Hindlimb muscle (tissue), 1 donor: ENCODE results near the gene SLC6A18. TPM values are rescaled to one million over a fixed set of nuclear protein-coding genes. Genes with fewer than 3 reads are reported as not detected.
"Not testable (repeated sequence)": the region's sequence is repeated elsewhere in the genome, so short reads cannot be mapped to it uniquely, and the experiment has no call there.

Experiments used
- DNase-seq: peaks from one replicate; pipeline ENCODE4 v3.0.0-alpha.2; 2013
- polyA plus RNA-seq: library from polyadenylated mRNA; unstranded; fragments of 120-200 nt; gene quantifications from one replicate; pipeline ENCODE4 v1.2.1, GENCODE V29; 2013; ENCODE audit not compliant: insufficient read length

The SLC6A18 gene
- polyA plus RNA-seq, 1 donor: not detected

DNA sequence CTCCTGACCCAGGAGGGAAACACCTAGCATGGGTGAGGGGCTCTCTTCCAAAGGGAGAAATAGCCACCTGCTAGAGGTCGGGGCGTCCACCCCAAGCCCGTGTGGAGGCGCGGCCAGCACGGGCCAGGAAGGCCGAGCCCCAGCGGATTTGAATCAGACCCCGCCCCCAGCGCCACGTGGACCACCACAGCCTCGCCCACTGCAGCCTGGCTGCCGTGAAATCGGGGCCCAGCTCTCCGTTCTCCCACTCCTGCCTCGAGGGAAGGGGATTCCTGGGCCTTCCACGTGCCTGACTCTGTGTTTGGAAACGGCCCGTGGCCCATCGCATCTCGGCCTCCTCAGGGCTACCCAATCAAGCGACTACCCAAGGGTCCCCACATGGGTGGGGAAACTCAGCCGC, 31.6 kb downstream of the SLC6A18 start:
- DNase-seq: no peak

DNA sequence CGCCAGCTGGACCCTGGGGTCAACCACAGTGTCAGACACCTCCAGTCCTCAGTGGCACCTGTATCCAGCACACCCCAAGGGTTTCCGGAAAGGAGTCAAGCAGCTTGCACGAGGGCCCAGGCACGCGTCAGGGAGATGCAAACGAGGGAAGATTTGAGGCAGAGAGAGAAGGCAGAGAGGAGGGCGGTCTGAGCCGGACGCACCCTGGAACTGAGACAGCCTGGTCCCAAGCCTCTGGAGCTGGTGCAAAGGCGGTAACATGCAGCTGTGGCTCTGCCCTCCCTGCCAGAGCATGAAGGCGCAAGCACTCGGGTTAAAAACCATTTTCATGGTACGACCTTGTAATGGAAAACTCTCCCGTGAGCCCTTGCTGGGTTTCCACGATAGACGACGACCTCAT, 32.2 kb downstream of the SLC6A18 start:
- no peak for DNase-seq

DNA sequence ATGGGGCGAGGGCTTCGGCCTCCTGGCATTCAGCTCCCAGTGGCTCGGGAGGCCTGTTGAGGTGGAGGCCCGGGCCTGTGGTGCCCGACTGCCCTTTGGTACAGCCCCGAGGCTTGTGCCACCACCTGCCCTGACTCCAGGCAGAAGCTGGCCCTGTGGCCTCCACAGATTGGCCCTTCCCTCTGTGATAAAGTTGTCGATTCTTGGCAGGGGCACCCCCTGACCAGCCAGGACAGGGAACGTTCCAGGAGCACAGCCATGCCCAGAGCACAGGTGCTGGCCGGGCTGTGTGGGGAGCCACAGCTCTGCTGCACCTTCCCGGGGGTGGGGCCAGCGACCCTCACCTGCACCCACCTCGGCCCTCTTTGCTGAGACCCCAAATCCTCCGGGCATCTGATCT, 32.7 kb downstream of the SLC6A18 start:
- DNase-seq: no peak

DNA sequence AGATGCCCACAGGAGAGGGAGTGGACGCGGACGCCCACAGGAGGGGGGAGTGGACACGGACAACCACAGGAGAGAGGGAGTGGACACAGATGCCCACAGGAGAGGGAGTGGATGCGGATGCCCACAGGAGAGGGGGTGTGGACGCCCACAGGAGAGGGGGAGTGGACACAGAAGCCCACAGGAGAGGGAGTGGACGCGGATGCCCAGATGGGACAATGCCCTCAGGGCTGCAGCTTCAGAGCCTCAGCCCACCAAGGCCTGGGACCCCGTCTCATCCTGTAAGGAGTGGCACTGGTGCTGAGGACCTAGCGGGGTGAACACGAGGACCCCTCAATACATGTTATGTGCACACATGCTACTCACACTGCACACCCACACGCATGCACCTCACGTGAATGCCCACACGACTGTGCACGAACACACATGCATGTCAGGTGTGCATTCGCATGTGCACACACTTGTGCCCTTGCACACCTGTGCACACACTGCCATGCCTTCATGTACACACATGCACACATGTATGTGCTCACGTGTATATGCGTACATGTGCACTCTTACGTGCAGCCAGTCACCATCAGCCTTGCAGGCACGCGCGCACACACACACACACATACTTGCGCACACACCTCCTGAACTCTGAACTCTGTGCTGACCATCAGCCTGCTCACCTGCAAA, 34.8 kb downstream of the SLC6A18 start:
- no peak for DNase-seq

DNA sequence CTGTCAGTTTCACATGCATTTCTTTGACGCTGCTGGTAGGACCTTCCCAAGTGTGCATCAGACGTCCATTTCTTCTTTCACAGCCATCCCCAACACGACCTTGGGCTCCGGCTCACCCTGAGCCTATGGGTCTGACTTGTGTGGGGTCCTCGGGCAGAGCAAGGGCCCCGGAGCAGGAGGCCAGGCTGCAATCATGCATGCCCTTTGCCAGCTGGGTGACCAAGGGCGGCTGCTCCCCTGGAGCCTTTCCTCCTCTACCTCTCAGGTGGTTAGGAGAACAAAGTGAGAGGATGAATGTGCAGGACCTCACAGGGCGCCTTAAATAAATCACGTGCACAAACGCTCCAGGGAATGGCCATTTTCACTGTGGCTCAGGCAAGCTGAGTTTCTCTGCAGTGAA, 36.5 kb downstream of the SLC6A18 start:
- DNase-seq: no peak

DNA sequence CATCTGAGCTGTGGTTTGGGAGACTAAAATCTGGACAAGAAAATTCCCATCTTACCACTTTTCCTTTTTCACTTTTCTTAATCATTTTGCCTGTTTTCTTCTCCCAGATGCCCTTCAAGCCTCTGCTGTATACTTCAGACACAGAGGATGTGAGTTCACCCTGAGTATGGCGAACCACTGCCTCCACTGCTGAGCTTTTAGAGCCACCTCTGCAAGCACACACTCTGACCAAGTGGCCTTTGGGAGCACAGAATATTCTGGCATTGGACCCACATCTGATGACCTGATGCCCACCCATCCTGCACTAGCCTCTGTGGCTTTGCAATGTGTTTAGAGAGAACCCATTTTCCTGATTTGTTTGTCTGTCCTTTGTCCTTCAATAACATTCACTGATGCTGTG, 37.2 kb downstream of the SLC6A18 start:
- no peak for DNase-seq

DNA sequence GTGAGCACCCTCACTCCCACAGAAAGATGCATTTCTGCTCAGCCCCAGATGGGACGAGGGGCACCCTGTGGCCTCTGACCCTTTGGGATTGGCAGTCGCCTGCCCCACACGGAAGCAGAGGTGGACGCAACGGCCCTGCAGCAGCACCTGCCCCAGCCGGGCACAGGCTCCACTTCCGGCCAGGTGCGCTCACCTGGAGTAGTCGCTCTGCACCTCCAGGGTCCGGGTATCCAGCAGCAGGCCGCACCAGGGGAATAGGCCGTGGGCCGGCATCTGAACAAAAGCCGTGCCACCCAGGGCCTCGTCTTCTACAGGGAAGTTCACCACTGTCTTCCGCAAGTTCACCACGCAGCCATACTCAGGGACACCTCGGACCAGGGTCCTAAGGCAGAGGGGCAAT, 39.0 kb downstream of the SLC6A18 start:
- DNase-seq: no peak

DNA sequence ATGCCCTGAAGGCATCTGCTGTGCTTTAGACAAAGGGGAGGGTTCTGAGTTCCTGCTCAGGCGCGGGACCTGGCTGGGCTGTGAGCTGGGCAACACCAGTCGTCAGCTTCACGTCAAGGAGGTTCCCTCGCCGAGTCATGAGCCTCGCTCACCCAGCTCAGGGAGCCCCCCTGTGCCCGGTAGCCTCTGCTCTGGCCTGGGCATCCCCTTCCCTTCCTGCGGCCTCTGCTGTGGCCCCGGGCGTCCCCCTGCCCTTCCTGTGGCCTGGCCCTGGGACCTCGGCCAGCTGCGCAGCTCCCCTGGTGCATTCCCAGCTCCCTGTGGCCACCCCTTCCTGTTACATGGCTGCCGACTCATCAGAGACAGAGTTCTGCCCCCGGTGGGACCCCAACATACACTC, 39.8 kb downstream of the SLC6A18 start:
- no peak for DNase-seq

DNA sequence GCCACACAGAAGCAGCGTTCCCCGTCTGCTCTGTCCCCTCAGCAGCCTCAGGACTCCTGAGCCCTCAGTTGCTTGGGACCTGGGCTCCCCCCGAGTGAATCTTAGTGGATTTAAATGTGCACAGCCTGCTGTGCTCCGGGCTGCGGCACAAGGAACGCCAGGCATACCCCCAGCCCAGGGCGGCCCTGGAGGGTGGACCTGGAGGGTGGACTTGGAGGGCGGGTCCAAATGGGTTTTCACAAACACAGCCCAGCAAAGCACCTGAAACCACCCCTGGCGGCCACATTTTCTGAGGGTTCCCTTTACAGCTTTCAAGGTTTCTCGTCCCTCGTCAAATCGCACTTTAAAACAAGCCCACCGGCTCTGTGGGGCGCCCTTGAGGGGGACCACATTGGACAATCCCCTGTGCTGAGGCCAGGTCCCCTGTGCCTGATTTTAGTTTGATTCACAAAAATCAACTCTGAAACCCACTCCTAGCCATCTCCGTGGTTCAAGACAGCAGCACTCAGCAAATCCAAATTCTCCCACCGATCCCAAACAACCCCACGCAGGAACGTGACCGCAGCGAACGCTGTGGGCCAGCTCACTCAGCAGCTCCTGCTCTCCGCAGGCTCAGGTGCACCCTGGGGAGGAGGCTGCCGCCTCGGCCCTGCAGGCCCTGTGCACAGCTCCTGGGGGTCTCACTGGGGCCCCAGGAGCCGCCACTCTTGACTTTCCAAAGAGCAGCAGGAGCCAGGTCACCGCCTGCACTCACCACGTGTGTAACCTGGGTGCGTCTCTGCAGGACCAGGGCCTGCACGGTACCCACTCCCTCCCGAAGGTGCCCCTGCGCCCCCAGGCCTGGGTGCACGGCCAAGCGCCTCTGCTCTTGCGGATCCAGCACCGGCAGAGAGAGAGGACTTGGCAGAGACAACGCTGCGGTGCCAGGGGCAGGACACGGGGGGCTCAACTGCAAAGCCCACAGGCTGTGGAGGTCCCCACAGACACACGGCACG, 40.6 kb downstream of the SLC6A18 start:
- no peak for DNase-seq

DNA sequence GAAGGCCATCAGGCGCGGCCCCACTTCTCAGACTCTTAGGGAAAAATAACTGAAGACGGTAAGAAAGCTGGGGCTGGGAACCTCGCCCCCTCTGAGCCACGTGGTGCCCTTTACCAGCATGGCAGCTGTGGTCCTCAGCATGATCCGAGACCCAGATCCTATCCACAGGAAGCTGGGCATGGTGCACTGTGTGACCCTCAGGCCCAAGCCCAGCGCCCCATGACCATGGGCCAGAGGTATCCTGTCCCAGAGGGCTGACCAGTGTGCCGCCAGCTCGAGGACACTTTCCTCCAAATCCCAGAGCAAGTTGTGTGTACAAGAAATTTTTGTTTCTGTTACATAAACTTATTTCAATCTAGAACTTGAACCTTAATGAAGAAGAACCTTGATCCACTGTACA, 41.6 kb downstream of the SLC6A18 start:
- DNase-seq: no peak

DNA sequence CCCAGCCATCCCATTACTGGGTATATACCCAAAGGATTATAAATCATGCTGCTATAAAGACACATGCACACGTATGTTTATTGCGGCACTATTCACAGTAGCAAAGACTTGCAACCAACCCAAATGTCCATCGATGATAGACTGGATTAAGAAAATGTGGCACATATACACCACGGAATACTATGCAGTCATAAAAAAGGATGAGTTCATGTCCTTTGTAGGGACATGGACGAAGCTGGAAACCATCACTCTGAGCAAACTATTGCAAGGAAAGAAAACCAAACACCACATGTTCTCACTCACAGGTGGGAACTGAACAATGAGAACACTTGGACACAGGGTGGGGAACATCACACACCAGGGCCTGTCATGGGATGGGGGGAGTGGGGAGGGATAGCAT, 42.3 kb downstream of the SLC6A18 start:
- not testable (repeated sequence) for DNase-seq

DNA sequence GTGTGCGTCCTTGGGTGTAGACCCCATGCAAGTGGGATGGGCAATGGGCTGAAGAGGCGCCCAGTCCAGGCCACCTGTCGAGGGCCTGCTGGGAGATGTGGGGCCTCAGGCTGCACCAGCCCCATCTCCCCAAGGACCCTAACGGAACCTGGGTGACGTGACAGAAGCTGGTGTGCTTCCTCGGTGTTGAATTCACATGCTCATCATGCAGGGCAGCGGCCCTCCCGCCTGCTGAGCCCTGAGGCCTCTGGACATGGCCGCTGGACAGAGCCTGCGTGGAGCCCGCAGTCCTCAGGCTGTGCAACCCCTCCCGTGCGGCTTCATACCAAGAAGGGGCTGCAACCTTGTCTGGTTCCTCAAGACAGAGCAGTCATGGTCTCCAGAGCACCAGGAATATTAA, 42.9 kb downstream of the SLC6A18 start:
- DNase-seq: no peak

DNA sequence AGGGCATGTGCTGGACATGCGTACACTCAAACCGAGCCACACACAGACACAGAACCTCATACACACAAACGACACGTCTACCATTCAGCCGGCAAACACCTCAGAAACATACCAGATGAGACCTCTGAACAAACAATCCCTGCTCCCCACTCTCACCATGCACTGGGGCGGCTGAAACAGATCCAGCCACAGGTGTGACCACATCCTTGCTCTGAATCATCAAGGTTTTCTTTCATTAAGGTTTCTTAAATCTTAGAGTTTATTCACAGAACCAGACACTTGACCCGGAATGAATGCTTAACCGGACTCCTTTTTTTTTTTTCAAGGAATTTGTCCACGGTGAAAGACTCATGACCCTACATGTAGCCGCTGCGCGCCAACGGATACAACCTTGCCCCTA, 43.5 kb downstream of the SLC6A18 start:
- DNase-seq: no peak

DNA sequence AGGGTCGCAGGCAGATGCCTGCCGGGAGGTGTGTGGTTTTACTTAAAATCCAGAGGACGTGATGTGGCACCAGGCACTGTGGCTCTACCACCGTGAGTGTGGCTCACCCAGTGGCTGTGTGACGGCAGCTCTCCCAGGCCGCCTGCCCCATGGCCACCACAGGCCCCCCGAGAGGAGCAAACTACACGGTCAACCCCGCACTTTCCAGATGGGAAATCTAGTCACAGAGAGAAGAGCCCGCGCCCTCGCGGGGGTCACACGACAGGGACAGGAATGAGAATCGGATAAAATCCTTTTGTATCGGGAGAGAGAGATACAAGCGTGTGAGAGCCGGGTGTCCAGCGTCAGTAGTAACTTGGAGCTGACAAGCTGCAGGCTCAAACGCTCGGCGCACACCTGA, 45.2 kb downstream of the SLC6A18 start:
- DNase-seq: no peak

DNA sequence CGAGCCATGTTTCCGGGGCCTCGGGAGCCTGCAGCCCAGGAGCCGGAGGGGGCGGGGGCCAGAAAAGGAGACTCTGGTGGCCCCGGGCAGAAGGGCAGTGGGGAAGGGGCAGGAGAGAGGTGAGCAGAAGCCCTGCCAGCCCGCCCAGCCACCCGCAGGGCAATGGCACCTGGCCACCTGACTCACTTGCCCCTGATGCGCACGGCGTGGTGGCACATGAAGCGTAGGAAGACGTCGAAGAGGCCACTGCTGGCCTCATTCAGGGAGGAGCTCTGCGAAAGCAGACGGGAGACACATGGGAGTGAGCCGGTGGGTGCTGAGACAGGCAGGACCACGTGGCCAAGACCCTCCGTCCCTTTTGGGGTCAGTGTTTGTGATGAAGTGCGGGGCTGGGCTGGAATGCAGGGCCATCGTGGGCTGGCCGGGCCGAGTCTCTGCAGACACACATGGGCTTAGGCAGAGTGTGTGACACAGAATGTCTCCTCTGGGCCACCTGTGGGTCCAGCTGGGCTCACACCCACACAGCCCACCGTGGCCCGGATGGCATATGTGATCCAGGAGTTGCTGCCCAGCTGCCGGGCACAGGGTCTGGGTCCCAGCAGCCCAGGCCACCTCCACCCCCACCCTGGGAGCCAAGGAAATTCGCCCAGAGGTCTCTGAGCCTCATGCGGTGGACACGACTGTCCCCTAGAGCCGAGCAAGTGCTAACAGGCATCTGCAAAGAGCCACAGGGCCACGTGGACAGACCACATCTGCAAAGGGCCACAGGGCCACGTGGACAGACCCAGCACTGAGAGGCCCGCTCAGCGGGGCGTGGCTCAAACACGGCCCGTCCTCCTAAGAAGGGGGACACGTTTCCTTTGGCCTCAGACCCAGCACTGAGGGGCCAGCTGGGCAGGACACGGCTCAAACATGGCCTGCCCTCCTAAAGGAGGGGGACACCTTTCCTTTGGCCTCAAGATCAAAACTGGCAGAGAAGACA, 46.0 kb downstream of the SLC6A18 start:
- DNase-seq: no peak

DNA sequence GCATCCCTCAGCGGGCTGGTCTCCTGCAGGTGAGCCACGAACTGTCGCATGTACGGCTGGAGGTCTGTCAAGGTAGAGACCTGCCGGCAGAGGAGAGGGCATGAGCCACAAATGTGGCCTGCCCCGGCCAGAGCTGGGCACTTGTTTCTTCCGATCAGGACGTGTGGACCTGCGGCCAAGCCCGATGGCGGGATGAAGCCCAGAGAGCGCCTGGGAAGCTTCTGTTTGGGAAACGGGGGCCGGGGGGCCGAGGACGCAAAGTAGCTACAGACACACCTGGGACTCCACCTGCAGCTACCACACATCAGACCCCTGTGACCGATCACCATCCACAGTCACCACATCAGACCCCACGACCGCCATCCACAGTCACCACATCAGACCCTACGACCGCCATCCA, 47.0 kb downstream of the SLC6A18 start:
- no peak for DNase-seq

DNA sequence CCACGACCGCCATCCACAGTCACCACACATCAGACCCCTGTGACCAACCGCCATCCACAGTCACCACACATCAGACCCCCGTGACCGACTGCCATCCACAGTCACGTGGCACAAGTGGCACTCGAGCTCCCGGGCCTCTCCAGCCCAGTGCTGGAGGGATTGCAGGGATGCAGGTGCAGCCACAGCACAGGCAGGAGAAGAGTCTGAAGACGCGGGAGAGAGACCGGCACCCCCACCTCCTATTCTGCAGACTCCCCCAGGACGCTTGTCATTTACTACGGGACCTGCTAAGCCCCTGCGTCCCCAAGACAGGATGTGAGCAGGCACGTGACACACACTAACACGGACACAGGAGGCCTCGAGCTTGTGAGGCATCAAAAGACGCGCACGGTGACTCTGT, 48.6 kb downstream of the SLC6A18 start:
- DNase-seq: no peak

DNA sequence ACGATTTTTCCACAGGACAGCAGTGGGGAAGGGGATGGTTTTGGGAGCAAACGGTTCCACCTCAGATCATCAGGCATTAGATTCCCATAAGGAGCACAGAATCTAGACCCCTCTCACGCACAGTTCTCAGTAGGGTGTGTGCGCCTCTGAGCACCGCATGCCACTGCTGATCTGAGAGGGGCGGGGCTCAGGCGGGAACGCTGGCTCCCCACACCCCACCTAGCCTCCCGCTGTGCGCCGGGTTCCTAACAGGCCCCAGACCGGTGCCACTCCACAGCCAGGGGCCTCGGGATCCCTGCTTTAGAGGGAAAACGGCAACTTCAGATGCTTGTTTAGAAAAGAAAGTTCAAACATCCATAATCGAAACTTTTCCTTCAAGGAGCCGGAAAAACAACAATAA, 49.3 kb downstream of the SLC6A18 start:
- DNase-seq: no peak

DNA sequence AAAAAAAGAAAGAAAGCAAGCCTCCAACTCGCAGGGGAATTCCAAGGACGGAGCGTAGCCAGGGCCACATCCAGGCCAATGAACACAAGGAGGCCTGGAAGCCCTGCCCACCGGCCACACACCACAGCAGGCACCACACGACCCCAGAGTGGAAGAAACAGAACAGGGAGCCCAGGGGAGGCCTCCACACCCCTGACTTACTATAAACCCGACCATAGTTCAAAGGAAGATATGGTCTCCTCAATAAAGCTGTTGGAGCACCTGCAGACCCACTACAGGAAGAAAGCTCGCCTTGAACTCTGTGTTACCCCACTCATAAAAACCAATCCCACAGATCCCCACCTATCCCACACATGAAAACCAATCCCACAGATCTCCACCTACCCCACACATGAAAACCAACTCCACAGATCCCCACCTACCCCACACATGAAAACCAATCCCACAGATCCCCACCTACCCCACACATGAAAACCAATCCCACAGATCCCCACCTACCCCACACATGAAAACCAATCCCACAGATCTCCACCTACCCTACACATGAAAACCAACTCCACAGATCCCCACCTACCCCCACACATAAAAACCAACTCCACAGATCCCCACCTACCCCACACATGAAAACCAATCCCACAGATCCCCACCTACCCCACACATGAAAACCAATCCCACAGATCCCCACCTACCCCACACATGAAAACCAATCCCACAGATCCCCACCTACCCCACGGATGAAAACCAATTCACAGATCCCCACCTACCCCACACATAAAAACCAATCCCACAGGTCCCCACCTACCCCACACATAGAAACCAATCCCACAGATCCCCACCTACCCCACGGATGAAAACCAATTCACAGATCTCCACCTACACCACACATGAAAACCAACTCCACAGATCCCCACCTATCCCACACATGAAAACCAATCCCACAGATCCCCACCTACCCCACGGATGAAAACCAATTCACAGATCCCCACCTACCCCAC, 50.5 kb downstream of the SLC6A18 start:
- not testable (repeated sequence) for DNase-seq

DNA sequence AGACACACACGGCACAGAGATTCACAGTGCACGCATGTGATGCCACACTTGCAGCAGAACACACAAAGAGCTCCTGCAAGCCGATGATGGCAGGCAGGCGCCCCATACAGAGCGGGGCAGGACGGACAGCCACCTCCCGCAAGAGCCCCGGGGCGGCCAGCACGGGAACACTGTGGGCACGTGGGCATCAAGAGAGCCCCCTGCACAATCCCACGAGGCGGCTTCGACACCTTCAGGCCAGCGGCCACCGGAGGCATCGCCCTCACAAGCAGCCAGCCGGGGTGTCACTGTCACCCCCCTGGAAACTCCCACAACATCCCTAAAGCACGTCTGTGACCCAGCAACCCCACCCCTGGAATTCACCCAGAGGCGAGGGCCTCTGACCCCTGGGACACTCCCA, 51.7 kb downstream of the SLC6A18 start:
- no peak for DNase-seq

DNA sequence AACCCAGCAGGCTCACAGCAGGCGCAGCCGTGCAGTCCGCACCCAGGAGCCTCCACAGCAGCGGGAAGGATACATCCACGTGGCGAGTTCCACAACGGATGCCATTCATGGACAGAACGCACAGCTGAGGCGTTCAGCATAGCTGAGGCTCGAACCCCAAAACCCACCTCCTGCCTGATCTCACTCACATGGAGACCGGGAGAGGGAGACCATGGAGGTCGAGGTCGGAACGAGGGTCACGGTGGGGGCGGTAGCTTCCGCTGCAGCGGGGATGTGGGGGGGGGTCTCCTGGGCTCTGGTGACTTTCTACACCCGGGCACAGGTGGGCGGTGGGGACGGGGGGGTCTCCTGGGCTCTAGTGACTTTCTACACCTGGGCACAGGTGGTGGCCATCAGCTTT, 52.1 kb downstream of the SLC6A18 start:
- no peak for DNase-seq
